HepG2 (cell line): ENCODE results near the gene ADGRB3. TPM values are rescaled to one million over a fixed set of nuclear protein-coding genes. Genes with fewer than 3 reads are reported as not detected.

ENCODE experiments used
- ATAC-seq: fragments of 200-7000 bp; cut with Tn5 transposase; 3 replicates; pipeline ENCODE4 v1.9.1; 2020; ENCODE audit warnings: mild to moderate bottlenecking, moderate library complexity
- BruUV-seq: library from RNA; stranded (reverse); fragments of 400-500 nt; replicated peaks from 2 replicates; lab custom pipeline; 2021; lab: Mats Ljungman, UMichigan
- CTCF ChIA-PET: fragments of 300-600 bp; formaldehyde crosslinking; extraction: SDS; loops from one replicate; lab custom pipeline; 2021; ENCODE audit warnings: low total read pairs, inconsistent platforms, low intra/inter-chr PET ratio; lab: Yijun Ruan, JAX
- POLR2A ChIA-PET: fragments of 350-600 bp; sonication (Branson Sonifier 250); formaldehyde crosslinking; loops from one replicate; lab custom pipeline; 2020; ENCODE audit warnings: antibody characterized with exemption, inconsistent platforms; lab: Yijun Ruan, JAX
- DNase-seq: peaks from one replicate; pipeline ENCODE4 v3.0.0-alpha.2; 2015; ENCODE audit warnings: low spot score
- FAIRE-seq: peaks from 3 replicates; lab custom pipeline; 2011; peaks lifted over from hg19 to GRCh38; lab: Jason Lieb, UNC
- H2AFZ ChIP-seq: one replicate; pipeline ENCODE4 v1.6.1; 2011; ENCODE audit warnings: low read length, inconsistent platforms
- H3K27ac ChIP-seq: fragments of 300-600 bp; 3 replicates; pipeline ENCODE4 v1.8.0; 2011; ENCODE audit warnings: mixed run types, mild to moderate bottlenecking, mixed read lengths, low read length, inconsistent platforms; ENCODE audit not compliant: insufficient read depth; ENCODE audit errors: extremely low read length
- H3K27me3 ChIP-seq, 2 experiments: fragments of 200-600 bp in 1 of 2; 2 replicates in 1 of 2; 3 replicates in 1 of 2; pipeline versions ENCODE4 v1.6.0 to v1.8.0; 2011; ENCODE audit warnings: low read length in 2 of 2, mild to moderate bottlenecking in 2 of 2, moderate library complexity in 2 of 2, inconsistent platforms in 1 of 2; ENCODE audit not compliant: insufficient read depth in 2 of 2, control insufficient read depth in 1 of 2
- H3K36me3 ChIP-seq, 2 experiments: fragments of 200-600 bp in 1 of 2; replicated peaks in 1 of 2; 2 replicates in 1 of 2; 3 replicates in 1 of 2; pipeline versions ENCODE4 v1.5.1 to v1.8.0; 2011; ENCODE audit warnings: low read length in 2 of 2, inconsistent platforms in 1 of 2; ENCODE audit not compliant: insufficient read depth in 2 of 2, control insufficient read depth in 1 of 2
- H3K4me1 ChIP-seq: 2 replicates; pipeline ENCODE4 v1.5.1; 2012; ENCODE audit warnings: low read length, inconsistent platforms; ENCODE audit not compliant: insufficient read depth
- H3K4me2 ChIP-seq: 2 replicates; pipeline ENCODE4 v1.6.0; 2011; ENCODE audit warnings: low read depth, low read length, inconsistent platforms
- H3K4me3 ChIP-seq, 3 experiments: fragments of 200-600 bp in 1 of 3; sonication (generic), shearing (Covaris generic) in 1 of 3; replicated peaks in 1 of 3; 2 replicates each; pipeline ENCODE4 v1.5.1; 2011 to 2016; ENCODE audit warnings: low read length in 3 of 3, inconsistent platforms in 2 of 3, low read depth in 2 of 3, mild to moderate bottlenecking in 2 of 3, control low read depth in 1 of 3, mixed read lengths in 1 of 3; ENCODE audit not compliant: insufficient read depth in 1 of 3
- H3K79me2 ChIP-seq: one replicate; pipeline ENCODE4 v1.6.1; 2011; ENCODE audit warnings: low read length, inconsistent platforms; ENCODE audit not compliant: insufficient read depth
- H3K9ac ChIP-seq: 2 replicates; pipeline ENCODE4 v1.6.0; 2011; ENCODE audit warnings: mild to moderate bottlenecking, low read depth, low read length, inconsistent platforms; ENCODE audit not compliant: insufficient read depth
- H3K9me3 ChIP-seq: 2 replicates; pipeline ENCODE4 v1.5.1; 2012; ENCODE audit warnings: mild to moderate bottlenecking, low read length
- H4K20me1 ChIP-seq: 2 replicates; pipeline ENCODE4 v1.6.0; 2011; ENCODE audit warnings: inconsistent platforms, mild to moderate bottlenecking, low read length, moderate library complexity; ENCODE audit not compliant: insufficient read depth
- CBX1 ChIP-seq: IDR thresholded peaks from one replicate; pipeline ENCODE4 v1.6.1; 2016; ENCODE audit warnings: antibody characterized with exemption, low read depth
- HOXA5 ChIP-seq: sonication (generic); formaldehyde crosslinking; IDR thresholded peaks from 2 replicates; pipeline ENCODE4 v1.4.0; 2020; ENCODE audit warnings: missing genetic modification reagents
- NFE2L1 ChIP-seq: sonication (generic); formaldehyde crosslinking; IDR thresholded peaks from 2 replicates; pipeline ENCODE4 v1.4.0; 2020; ENCODE audit warnings: missing genetic modification reagents, mild to moderate bottlenecking, borderline replicate concordance
- RBM22 ChIP-seq: fragments of 200-400 bp; formaldehyde crosslinking; optimal IDR thresholded peaks from 2 replicates; pipeline ENCODE3; 2017; ENCODE audit warnings: mild to moderate bottlenecking, low read length, moderate library complexity
- SRY ChIP-seq: sonication (generic); formaldehyde crosslinking; IDR thresholded peaks from 2 replicates; pipeline ENCODE4 v1.8.0; 2022; ENCODE audit warnings: mild to moderate bottlenecking, missing genetic modification reagents
- ZBTB7B ChIP-seq: sonication (generic); formaldehyde crosslinking; IDR thresholded peaks from 2 replicates; pipeline ENCODE4 v1.4.0; 2020; ENCODE audit warnings: missing genetic modification reagents
- ZNF17 ChIP-seq: sonication (generic); formaldehyde crosslinking; IDR thresholded peaks from 2 replicates; pipeline ENCODE4 v1.5.0; 2020; ENCODE audit warnings: mild to moderate bottlenecking, missing genetic modification reagents
- ZNF354B ChIP-seq: sonication (generic); formaldehyde crosslinking; IDR thresholded peaks from 2 replicates; pipeline ENCODE4 v1.8.0; 2022; ENCODE audit warnings: mild to moderate bottlenecking, missing genetic modification reagents
- ZNF570 ChIP-seq: sonication (generic); formaldehyde crosslinking; IDR thresholded peaks from 2 replicates; pipeline ENCODE4 v1.4.0; 2020; ENCODE audit warnings: mild to moderate bottlenecking, missing genetic modification reagents, borderline replicate concordance
- ZNF775 ChIP-seq: sonication (generic); formaldehyde crosslinking; IDR thresholded peaks from 2 replicates; pipeline ENCODE4 v1.4.0; 2020; ENCODE audit warnings: missing genetic modification reagents, mild to moderate bottlenecking, moderate library complexity, borderline replicate concordance
- WGBS: methylation state at CpG from one replicate; pipeline ENCODE4 v1.1.6; 2017; ENCODE audit warnings: low lambda C conversion rate; 5-methylcytosine and 5-hydroxymethylcytosine counted together
- in situ Hi-C: cut with HindIII; loops from 2 replicates; pipeline ENCODE4 v1.10.0; 2017; ENCODE audit warnings: low pct_unique_long_range_greater_than_20kb; ENCODE audit not compliant: extremely low pct_ligation_motif_present
- intact Hi-C: fragments of 100-400 bp; cut with micrococcal nuclease; formaldehyde crosslinking; loops from one replicate; pipeline ENCODE4 v1.10.0; 2022; ENCODE audit not compliant: unreplicated experiment
- polyA plus RNA-seq, 8 experiments: library from polyadenylated mRNA; depleted of rRNA in 3 of 8; stranded (reverse) in 7 of 8; unstranded in 1 of 8; fragments of >200 nt; fragmentation: Illumina TruSeq in 4 of 8; extraction: Trizol in 4 of 8; gene quantifications; 2 replicates each; pipeline versions ENCODE4 v1.2.1 to v1.2.3, GENCODE V29; 2011 to 2016; ENCODE audit warnings: low read depth in 4 of 8, missing spikeins in 1 of 8, mixed read lengths in 1 of 8; ENCODE audit not compliant: insufficient read depth in 1 of 8
- total RNA-seq, 5 experiments: library from RNA; depleted of rRNA; stranded (reverse); fragments of >200 nt; fragmentation: Illumina TruSeq; extraction: Trizol; gene quantifications; 2 replicates each; pipeline ENCODE4 v1.2.3, GENCODE V29; 2016; ENCODE audit warnings: low read depth in 1 of 5
- TF ChIP-seq, protein P1 (sequence below): sonication (generic); formaldehyde crosslinking; IDR thresholded peaks from 2 replicates; pipeline ENCODE4 v1.4.0; 2020; ENCODE audit warnings: missing genetic modification reagents, low read depth, mild to moderate bottlenecking, borderline replicate concordance
- TF ChIP-seq, protein P2 (sequence below): sonication (generic); formaldehyde crosslinking; IDR thresholded peaks from 2 replicates; pipeline ENCODE4 v1.5.1; 2020; ENCODE audit warnings: mild to moderate bottlenecking, missing genetic modification reagents, borderline replicate concordance
- TF ChIP-seq, protein P3 (sequence below): sonication (generic); formaldehyde crosslinking; IDR thresholded peaks from 2 replicates; pipeline ENCODE4 v1.8.1; 2023; ENCODE audit warnings: mild to moderate bottlenecking, moderate library complexity, missing genetic modification reagents

Gene ADGRB3
- total and polyA plus RNA-seq, 2 of the 13 experiments (the other 11 are each of a cell fraction or from before 2014, with no cell fraction given), result not detected

DNA sequence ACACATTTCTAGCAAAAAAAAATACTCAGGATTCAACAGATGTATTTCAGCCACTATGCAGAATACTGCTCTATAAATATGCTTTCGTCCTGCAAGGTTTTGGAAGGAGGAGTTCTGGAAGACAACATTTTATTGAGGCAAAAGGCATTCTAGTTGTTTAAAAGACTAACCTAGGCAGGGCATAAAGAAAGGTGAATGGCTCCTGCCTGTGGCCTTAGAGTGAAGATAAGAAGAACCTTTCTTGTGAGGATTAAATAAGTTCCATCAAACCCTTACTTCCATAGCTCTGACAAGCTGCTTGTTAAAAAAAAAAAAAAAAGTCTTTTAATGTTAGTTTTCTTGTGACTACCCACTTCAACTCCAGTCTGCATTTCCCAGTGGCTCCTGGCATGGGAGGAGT is 139.8 kb downstream of the ADGRB3 start (continued):
- TF ChIP-seq, protein P1, sequence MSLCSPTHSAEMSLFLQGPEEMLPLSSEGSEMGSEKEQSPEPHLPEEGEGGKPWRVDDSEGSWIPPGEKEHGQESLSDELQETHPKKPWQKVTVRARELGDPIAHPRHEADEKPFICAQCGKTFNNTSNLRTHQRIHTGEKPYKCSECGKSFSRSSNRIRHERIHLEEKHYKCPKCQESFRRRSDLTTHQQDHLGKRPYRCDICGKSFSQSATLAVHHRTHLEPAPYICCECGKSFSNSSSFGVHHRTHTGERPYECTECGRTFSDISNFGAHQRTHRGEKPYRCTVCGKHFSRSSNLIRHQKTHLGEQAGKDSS (CRISPR knock-in tag), result no peak
- TF ChIP-seq HOXA5 (no peak), ZBTB7B (CRISPR knock-in tag) (no peak), ZNF775 (CRISPR knock-in tag) (no peak), ZNF570 (CRISPR knock-in tag) (no peak)

DNA sequence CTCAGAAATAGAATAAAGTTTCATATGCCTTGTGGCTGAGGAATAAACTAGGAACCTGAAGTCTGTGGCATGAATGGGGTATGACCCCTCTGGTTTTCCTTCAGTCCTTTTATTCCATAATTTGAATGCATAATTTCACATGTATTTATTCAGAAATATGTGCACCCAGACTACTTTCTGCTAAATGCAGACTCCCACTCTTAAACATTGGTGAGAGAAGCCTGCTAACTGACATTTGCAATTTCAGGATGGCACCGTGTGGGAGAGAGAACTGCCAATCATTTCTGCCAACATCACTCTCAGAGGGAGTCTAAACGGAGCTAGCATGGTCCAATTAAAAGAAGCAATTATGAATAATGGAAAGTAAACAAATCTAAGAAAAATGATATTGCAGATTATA is 141.3 kb downstream of the ADGRB3 start:
- H4K20me1 ChIP-seq, result no peaks in the 10 kb centered on the region
- TF ChIP-seq ZNF354B (no peak), ZNF17 (CRISPR knock-in tag) (no peak), RBM22 (no peak), SRY (no peak), NFE2L1 (no peak), CBX1 (no peak)
- TF ChIP-seq, protein P2, sequence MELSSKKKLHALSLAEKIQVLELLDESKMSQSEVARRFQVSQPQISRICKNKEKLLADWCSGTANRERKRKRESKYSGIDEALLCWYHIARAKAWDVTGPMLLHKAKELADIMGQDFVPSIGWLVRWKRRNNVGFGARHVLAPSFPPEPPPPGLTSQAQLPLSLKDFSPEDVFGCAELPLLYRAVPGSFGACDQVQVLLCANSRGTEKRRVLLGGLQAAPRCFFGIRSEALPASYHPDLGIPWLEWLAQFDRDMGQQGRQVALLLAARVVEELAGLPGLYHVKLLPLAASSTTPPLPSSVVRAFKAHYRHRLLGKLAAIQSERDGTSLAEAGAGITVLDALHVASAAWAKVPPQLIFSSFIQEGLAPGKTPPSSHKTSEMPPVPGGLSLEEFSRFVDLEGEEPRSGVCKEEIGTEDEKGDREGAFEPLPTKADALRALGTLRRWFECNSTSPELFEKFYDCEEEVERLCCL (CRISPR knock-in tag), result no peak
- TF ChIP-seq, protein P3, sequence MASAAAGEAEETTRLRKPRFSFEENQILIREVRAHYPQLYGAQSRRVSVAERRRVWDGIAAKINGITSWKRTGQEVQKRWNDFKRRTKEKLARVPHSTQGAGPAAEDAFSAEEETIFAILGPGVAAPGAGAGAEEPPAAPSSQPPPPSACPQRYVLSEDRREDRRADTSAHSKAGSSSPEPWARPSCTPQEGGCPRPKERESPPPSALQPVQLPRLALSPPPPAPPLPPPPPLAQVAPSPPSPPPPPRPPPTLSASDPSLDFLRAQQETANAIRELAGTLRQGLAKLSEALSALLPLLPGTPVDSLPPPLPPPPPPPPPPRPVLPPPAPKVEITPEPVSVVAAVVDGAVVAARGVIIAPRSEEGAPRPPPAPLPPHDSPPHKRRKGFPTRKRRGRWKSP (CRISPR knock-in tag), result no peak
- TF ChIP-seq, all 625 proteins: peak for 0
- no peaks in the 10 kb centered on the region for H3K9me3 ChIP-seq
- no peaks in the 10 kb centered on the region for H3K27me3 ChIP-seq
- H3K4me2 ChIP-seq, result no peak overlapping the region
- no peak overlapping the region for H3K4me3 ChIP-seq
- ChIA-PET CTCF (no interaction called here), POLR2A (no interaction called here)
- no peak overlapping the region for H3K9ac ChIP-seq
- H2AFZ ChIP-seq, result no peak overlapping the region
- DNase-seq (no peak), ATAC-seq (no peak), FAIRE-seq (no peak)
- WGBS, result 0% methylated on average over 2 of the region's 2 CpGs
- H3K36me3 ChIP-seq, result no peaks in the 10 kb centered on the region
- no TSS peak for BruUV-seq
- H3K4me1 ChIP-seq, result no peaks in the 10 kb centered on the region
- no peak overlapping the region for H3K27ac ChIP-seq
- no peaks in the 10 kb centered on the region for H3K79me2 ChIP-seq
- in situ Hi-C loops, result no loop called here
- intact Hi-C loops, result loop anchor here (5.0 kb wide), 1 partner anchor 1849 kb away; no protein-coding TSS in a partner anchor
